Measurements from ENCODE around the gene ZNF716. TPM values are rescaled to one million over a fixed set of nuclear protein-coding genes. Genes with fewer than 3 reads are reported as not detected.
A peak's percentile ranks its signal among the peaks of the same experiment; 100 is the strongest.
"Not testable (repeated sequence)": the region's sequence is repeated elsewhere in the genome, so short reads cannot be mapped to it uniquely, and the experiment has no call there.

Gene ZNF716
- total RNA-seq, 6 experiments from 2014 or later = not detected

DNA sequence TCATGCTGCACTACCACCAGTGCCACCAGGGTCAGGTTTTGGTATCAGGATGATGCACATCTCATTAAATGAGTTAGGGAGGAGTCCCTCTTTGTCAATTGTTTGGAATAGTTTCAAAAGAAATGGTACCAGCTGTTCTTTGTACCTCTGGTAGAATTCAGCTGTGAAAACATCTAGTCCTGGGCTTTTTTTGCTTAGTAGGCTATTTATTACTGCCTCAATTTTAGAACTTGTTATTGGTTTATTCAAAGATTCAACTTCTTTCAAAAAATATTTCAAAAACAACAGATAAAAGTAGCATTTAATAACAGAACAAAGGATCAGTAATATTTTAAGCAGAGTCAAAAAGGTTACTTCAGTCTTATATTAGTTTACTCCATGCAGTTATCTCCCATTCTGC, 6.4 kb upstream of the ZNF716 start:
- DNase-seq = no peak

DNA sequence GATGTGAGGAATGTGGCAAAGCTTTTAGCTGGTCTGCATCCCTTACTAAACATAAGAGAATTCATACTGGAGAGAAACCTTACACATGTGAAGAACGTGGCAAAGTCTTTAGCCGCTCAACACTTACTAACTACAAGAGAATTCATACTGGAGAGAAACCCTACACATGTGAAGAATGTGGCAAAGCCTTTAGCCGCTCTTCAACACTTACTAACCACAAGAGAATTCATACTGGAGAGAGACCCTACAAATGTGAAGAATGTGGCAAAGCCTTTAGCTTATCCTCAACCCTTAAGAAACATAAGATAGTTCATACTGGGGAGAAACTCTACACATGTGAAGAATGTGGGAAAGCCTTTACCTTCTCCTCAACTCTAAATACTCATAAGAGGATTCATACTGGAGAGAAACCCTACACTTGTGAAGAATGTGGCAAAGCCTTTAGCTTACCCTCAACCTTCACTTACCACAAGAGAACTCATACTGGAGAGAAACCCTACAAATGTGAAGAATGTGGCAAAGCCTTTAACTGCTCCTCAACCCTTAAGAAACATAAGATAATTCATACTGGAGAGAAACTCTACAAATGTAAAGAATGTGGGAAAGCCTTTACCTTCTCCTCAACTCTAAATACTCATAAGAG, 19.3 kb downstream of the ZNF716 start:
- H3K4me1 ChIP-seq; H3K36me3 ChIP-seq; intact Hi-C loops (cut with DNase I); ATAC-seq; H3K27ac ChIP-seq; DNase-seq; H3K27me3 ChIP-seq; H3K4me3 ChIP-seq: not testable (repeated sequence)
- H3K9me3 ChIP-seq = peaks cover 0 to 35% (median 12%) of the 10 kb centered on the region in 4 donors
- WGBS (ENCODE audit: insufficient coverage, low coverage, low lambda C conversion rate, missing lambda C conversion rate) = 65% methylated on average over 2 of the region's 3 CpGs

More for the DNA sequence above, 6.4 kb upstream of the ZNF716 start:
- intact Hi-C loops (cut with DNase I) = no loop called here
- H3K36me3 ChIP-seq = no peaks in the 10 kb centered on the region
- H3K9me3 ChIP-seq = no peaks in the 10 kb centered on the region
- H3K4me3 ChIP-seq = no peak overlapping the region
- H3K27me3 ChIP-seq = no peaks in the 10 kb centered on the region
- H3K27ac ChIP-seq = no peak overlapping the region
- ATAC-seq = no peak
- H3K4me1 ChIP-seq = no peaks in the 10 kb centered on the region
- no peak for TF ChIP-seq POLR2A (IDR thresholded peaks at IDR 0.05)
- TF ChIP-seq CTCF (IDR thresholded peaks at IDR 0.05) = no peak

GRCh38 chr7:57480304-57480703, 30.3 kb downstream of the ZNF716 start:
- TF ChIP-seq CTCF (IDR thresholded peaks at IDR 0.05) = peak; percentile 20 to 59 (median 48)
- DNase-seq; H3K27ac ChIP-seq; intact Hi-C loops (cut with DNase I); H3K9me3 ChIP-seq; H3K4me3 ChIP-seq; H3K4me1 ChIP-seq; H3K36me3 ChIP-seq; H3K27me3 ChIP-seq: not testable (repeated sequence)
- peak; percentile 56 to 69 (median 61) for ATAC-seq

DNA sequence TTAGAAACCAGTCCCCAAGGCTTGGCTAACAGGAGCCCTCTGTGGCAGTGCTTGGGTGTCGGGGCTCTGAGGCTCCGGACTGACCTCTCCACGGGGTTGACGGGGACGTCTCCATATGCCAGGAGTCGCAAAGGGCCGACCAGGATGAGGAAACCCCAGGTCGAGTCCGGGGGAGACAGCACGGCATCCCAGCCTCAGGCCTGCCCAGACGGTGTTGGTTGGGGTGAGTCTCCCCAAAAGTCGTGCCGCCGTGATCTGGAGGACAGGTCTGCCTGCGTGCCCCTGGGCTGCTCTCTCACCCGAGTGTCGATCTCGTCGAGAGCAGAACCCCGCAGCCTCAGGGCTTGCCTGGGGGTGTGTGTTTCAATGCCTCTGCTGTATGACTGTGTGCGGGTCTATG, 35.0 kb downstream of the ZNF716 start:
- DNase-seq; H3K27ac ChIP-seq; ATAC-seq; intact Hi-C loops (cut with DNase I); H3K4me3 ChIP-seq; H3K27me3 ChIP-seq; H3K9me3 ChIP-seq; H3K4me1 ChIP-seq; H3K36me3 ChIP-seq: not testable (repeated sequence)
- WGBS (ENCODE audit: insufficient coverage, low coverage, low lambda C conversion rate, missing lambda C conversion rate) = 40% methylated on average over 1 of the region's 21 CpGs

DNA sequence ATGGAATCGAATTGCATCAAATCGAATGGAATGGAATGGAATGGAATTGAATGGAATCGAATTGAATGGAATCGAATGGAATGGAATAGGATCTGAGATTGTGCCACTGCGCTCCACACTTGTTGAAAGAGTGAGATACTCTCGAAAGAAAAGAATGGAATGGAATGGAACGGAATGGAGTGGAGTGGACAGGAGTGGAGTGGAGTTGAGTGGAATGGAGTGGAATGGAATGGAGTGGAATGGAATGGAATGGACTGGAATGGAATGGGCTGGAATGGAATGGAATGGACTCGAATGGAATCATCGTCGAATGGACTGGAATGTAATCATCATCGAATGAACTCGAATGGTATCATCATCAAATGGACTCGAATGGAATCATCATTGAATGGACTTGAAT, 38.0 kb downstream of the ZNF716 start:
- H3K27me3 ChIP-seq = no peaks in the 10 kb centered on the region
- TF ChIP-seq POLR2A (IDR thresholded peaks at IDR 0.05) = no peak
- intact Hi-C loops (cut with DNase I) = no loop called here
- DNase-seq (no peak), ATAC-seq (no peak)
- no peaks in the 10 kb centered on the region for H3K4me1 ChIP-seq
- H3K27ac ChIP-seq = no peak overlapping the region
- H3K9me3 ChIP-seq = peaks cover 0 to 3% (median 0%) of the 10 kb centered on the region in 4 donors
- 63% methylated on average over 11 of the region's 13 CpGs for WGBS (ENCODE audit: insufficient coverage, low coverage, low lambda C conversion rate, missing lambda C conversion rate)
- H3K4me3 ChIP-seq = no peak overlapping the region
- H3K36me3 ChIP-seq = no peaks in the 10 kb centered on the region

GRCh38 chr7:57495111-57495510, 45.1 kb downstream of the ZNF716 start:
- H3K4me3 ChIP-seq; H3K4me1 ChIP-seq; intact Hi-C loops (cut with DNase I); H3K27ac ChIP-seq; H3K27me3 ChIP-seq; DNase-seq; H3K36me3 ChIP-seq; H3K9me3 ChIP-seq: not testable (repeated sequence)
- WGBS (ENCODE audit: insufficient coverage, low coverage, low lambda C conversion rate, missing lambda C conversion rate) = 67% methylated on average over 8 of the region's 8 CpGs
- ATAC-seq = peak in 1 of 4 donors; percentile 43

DNA sequence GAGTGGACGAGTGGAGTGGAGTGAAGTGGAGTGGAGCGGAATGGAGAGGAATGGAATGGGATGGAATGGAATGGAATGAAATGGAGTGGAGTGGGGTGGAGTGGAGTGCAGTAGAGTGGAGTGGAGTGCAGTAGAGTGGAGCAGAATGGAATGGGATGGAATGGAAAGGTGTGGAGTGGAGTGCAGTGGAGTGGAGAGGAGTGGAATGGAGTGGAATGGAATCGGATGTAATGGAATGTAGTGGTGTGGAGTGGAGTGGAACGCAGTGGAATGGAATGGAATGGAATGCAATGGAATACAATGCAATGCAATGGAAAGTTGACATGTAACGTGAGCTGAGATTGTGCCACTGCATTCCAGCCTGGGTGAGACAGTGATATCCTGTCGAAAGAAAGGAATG, 46.4 kb downstream of the ZNF716 start:
- intact Hi-C loops (cut with DNase I) = no loop called here
- ATAC-seq (peak in 1 of 4 donors; percentile 33), DNase-seq (no peak)
- Histone ChIP-seq H3K27ac (no peak overlapping the region), H3K4me3 (no peak overlapping the region), H3K9me3 (peaks cover 0 to 4% (median 0%) of the 10 kb centered on the region in 4 donors), H3K4me1 (no peaks in the 10 kb centered on the region), H3K36me3 (no peaks in the 10 kb centered on the region), H3K27me3 (no peaks in the 10 kb centered on the region)
- 34% methylated on average over 6 of the region's 6 CpGs for WGBS (ENCODE audit: insufficient coverage, low coverage, low lambda C conversion rate, missing lambda C conversion rate)
- TF ChIP-seq POLR2A (IDR thresholded peaks at IDR 0.05) = no peak
- no peak for TF ChIP-seq CTCF (IDR thresholded peaks at IDR 0.05)

Data from right lobe of liver (tissue), 6 donors.